Measurements from ENCODE around the gene FOXA1. TPM values are rescaled to one million over a fixed set of nuclear protein-coding genes. Genes with fewer than 3 reads are reported as not detected.

Gene FOXA1
- total RNA-seq, 1 donor from 2014 or later, result 7.4 TPM

DNA sequence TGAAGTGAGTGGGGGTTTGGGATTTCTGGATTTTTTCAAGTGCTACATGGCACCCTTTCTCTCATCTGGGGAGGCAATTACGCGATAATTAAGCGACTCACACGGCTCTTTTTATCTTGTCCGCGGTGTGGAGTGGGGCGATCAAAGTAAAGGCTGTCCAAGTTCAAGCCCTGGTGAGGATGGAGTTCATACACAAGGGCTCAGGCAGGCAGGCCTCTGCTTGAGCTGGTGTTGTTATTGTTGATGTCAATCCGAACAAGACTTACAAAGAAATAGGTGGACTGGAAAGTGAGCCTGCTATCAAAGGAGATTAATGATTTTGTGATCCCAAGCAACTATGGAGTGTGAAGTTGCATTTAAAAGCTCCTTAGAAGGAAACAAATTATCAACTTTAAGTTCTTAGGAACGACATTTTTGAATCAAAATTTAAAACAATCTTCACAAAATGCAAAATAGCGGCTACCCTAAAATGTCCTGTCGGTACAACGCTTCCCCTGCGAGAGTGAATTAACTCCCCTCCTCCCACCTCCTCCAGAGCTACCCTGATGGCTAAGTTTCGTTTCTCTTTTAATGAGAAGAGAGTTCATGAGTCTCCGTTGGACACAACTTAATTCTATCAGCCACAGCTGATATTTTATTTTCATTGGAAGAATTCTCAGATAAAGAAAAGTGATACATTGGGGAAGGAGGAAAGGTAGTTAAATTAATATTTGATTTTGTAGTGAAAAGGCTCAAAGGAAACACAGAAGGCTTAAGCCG is 5.9 kb downstream of the FOXA1 start:
- TF ChIP-seq, protein P1, sequence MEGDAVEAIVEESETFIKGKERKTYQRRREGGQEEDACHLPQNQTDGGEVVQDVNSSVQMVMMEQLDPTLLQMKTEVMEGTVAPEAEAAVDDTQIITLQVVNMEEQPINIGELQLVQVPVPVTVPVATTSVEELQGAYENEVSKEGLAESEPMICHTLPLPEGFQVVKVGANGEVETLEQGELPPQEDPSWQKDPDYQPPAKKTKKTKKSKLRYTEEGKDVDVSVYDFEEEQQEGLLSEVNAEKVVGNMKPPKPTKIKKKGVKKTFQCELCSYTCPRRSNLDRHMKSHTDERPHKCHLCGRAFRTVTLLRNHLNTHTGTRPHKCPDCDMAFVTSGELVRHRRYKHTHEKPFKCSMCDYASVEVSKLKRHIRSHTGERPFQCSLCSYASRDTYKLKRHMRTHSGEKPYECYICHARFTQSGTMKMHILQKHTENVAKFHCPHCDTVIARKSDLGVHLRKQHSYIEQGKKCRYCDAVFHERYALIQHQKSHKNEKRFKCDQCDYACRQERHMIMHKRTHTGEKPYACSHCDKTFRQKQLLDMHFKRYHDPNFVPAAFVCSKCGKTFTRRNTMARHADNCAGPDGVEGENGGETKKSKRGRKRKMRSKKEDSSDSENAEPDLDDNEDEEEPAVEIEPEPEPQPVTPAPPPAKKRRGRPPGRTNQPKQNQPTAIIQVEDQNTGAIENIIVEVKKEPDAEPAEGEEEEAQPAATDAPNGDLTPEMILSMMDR (IDR thresholded peaks at IDR 0.05; ENCODE audit: insufficient read depth, low read length, poor library complexity, severe bottlenecking), result no peak
- Histone ChIP-seq H3K36me3 (ENCODE audit: control insufficient read depth, insufficient read depth, low read length) (no peaks in the 10 kb centered on the region), H3K27me3 (ENCODE audit: control insufficient read depth, insufficient read depth, low read length) (peaks cover 82% of the 10 kb centered on the region), H3K4me3 (ENCODE audit: low read depth, low read length) (no peak overlapping the region)
- DNase-seq (ENCODE audit: low read depth), result no peak

DNA sequence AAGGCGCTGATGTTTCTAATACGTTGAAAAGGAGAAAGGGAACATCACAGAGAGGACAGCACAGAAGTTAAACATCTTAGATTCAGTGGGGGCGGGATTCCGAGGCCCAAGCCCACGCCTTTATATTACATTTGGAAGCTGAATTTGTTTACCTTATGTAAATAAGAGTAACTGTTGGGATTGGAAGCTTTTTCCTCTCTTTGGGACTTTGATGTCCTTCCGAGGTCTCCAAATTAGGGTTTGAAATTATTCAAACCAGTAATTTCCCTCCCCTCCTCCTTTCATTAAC is 6.4 kb downstream of the FOXA1 start:
- peaks cover 85% of the 10 kb centered on the region for H3K27me3 ChIP-seq (ENCODE audit: control insufficient read depth, insufficient read depth, low read length)

DNA sequence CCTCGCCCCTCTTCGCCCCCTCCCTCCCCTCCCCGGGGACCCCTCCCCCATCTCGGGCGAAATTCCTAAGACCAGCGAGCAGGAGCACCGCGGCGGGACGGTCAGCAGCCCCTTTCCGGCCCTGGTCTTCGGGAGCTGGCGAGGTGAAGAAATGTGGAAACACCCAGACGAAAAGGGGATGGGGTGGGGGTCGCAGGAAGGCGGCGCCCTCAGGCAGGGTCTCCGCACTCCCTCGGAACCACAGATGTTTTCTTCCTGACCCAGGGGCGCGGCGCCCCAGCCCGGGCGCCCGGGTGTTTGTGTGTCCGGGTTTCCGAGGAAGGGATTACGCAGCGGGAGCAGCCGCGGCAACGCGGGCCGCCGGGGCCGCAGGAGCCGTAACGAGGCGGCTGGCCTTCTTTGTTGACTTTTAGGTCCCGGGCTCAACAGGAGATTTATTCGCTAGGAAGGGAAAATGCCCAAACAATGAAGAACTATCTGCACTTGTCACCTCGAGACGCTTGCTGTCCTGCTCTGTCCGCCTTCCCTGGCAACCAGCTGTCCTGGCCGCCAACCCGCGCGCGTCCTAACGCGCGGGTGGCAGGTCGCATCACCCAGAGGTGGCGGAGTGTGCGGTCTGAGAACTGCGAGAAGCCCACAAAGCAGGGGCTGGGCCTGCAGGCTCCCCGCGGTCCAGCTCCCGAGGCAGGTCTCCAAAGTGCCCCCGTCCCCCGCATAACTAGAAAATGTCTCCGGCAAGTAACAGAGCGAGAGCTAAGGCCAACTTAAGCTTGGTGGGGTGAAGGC is 7.0 kb downstream of the FOXA1 start:
- H3K4me3 ChIP-seq (ENCODE audit: low read depth, low read length), result no peak overlapping the region
- peaks cover 85% of the 10 kb centered on the region for H3K27me3 ChIP-seq (ENCODE audit: control insufficient read depth, insufficient read depth, low read length)
- no peak for DNase-seq (ENCODE audit: low read depth)

More for the DNA sequence above, 6.4 kb downstream of the FOXA1 start:
- H3K4me3 ChIP-seq (ENCODE audit: low read depth, low read length), result no peak overlapping the region
- H3K36me3 ChIP-seq (ENCODE audit: control insufficient read depth, insufficient read depth, low read length), result no peaks in the 10 kb centered on the region
- no peak for DNase-seq (ENCODE audit: low read depth)
- TF ChIP-seq, protein P1 (IDR thresholded peaks at IDR 0.05; ENCODE audit: insufficient read depth, low read length, poor library complexity, severe bottlenecking), result no peak

DNA sequence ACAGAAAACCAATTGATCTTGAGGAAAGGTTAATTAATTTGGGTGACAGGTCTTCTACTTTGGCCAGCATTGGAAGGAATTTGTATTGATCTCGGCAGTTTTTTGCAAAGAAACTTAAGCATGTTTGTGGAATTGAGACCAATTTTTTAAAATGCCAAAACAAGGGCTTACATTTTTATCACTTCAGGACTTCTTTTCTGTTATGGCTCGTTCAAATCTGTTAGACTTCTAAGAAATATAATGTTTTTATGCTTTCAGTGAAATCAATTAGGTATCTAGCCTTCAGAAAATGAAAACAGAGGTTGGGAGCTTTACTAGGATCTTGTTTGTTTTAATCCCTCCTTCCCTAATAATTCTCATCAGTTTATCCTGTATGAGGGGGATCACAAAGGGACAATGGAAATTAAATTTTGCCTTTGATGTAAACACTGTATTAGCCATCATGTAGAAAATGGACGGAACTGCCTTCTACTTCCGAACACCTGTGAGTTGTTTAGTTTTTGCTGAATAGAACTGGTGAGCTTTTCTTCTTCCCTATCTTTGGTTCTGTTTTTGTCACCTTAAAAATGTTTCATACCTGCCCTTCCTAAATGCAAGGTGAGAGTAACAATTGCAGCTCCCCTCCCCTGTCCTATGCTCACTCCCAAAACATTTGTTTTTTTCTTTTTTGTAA is 7.8 kb downstream of the FOXA1 start:
- TF ChIP-seq, protein P1 (IDR thresholded peaks at IDR 0.05; ENCODE audit: insufficient read depth, low read length, poor library complexity, severe bottlenecking), result no peak
- H3K36me3 ChIP-seq (ENCODE audit: control insufficient read depth, insufficient read depth, low read length), result no peaks in the 10 kb centered on the region
- no peak for DNase-seq (ENCODE audit: low read depth)
- H3K4me3 ChIP-seq (ENCODE audit: low read depth, low read length), result no peak overlapping the region
- H3K27me3 ChIP-seq (ENCODE audit: control insufficient read depth, insufficient read depth, low read length), result peaks cover 77% of the 10 kb centered on the region

More for the DNA sequence above, 7.0 kb downstream of the FOXA1 start:
- no peaks in the 10 kb centered on the region for H3K36me3 ChIP-seq (ENCODE audit: control insufficient read depth, insufficient read depth, low read length)
- TF ChIP-seq, protein P1 (IDR thresholded peaks at IDR 0.05; ENCODE audit: insufficient read depth, low read length, poor library complexity, severe bottlenecking), result no peak

DNA sequence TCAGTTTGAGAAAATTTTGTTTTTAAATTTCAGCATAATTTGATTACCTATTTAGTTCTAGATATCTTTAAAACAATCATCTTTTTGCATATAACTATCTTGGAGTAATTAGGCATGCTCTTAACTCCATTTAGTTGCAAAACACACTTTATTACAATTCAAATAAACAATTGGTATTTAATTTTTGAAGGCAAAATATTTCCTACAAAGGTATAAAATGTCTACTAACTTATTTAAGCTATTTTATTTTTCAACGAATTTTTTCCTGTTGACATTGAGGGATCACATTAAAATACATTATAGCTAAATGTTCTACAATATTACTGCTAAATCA is 8.3 kb downstream of the FOXA1 start:
- Histone ChIP-seq H3K4me3 (ENCODE audit: low read depth, low read length) (no peak overlapping the region), H3K36me3 (ENCODE audit: control insufficient read depth, insufficient read depth, low read length) (no peaks in the 10 kb centered on the region), H3K27me3 (ENCODE audit: control insufficient read depth, insufficient read depth, low read length) (peaks cover 72% of the 10 kb centered on the region)
- TF ChIP-seq, protein P1 (IDR thresholded peaks at IDR 0.05; ENCODE audit: insufficient read depth, low read length, poor library complexity, severe bottlenecking), result no peak
- no peak for DNase-seq (ENCODE audit: low read depth)
